K562 (cell line): ENCODE data around the gene TANC1. TPM values are rescaled to one million over a fixed set of nuclear protein-coding genes. Genes with fewer than 3 reads are reported as not detected.

Source experiments
- EGR1 ChIP-seq: fragments of 450-650 bp; conservative IDR thresholded peaks from 2 replicates; pipeline ENCODE4 v1.6.1; 2017; ENCODE audit warnings: mild to moderate bottlenecking
- ETV5 ChIP-seq: sonication (generic); formaldehyde crosslinking; IDR thresholded peaks from 2 replicates; pipeline ENCODE4 v1.4.0; 2020; ENCODE audit warnings: low read depth, mild to moderate bottlenecking, missing genetic modification reagents
- ETV6 ChIP-seq, 3 experiments: fragments of 150-350 bp in 1 of 3; sonication (generic) in 1 of 3; formaldehyde crosslinking in 1 of 3; IDR thresholded peaks; 2 replicates each; pipeline versions ENCODE4 v1.6.1 to v1.8.0; 2014 to 2022; ENCODE audit warnings: borderline replicate concordance in 2 of 3, low read depth in 2 of 3, antibody characterized with exemption in 1 of 3, low read length in 1 of 3, mild to moderate bottlenecking in 1 of 3, missing genetic modification reagents in 1 of 3
- FOXJ2 ChIP-seq: fragments of 200-800 bp; sonication (Bioruptor generic); IDR thresholded peaks from 2 replicates; pipeline ENCODE4 v1.6.1; 2016; ENCODE audit warnings: missing genetic modification characterization, missing compliant biosample characterization
- HMG20A ChIP-seq: fragments of 450-650 bp; formaldehyde crosslinking; conservative IDR thresholded peaks from 2 replicates; pipeline ENCODE4 v1.4.0; 2020; ENCODE audit warnings: mild to moderate bottlenecking, mixed read lengths
- MAX ChIP-seq: sonication (generic); formaldehyde crosslinking; IDR thresholded peaks from 2 replicates; pipeline ENCODE4 v1.9.0; 2022; ENCODE audit warnings: mild to moderate bottlenecking, missing genetic modification reagents
- MTA3 ChIP-seq: fragments of 450-650 bp; formaldehyde crosslinking; IDR thresholded peaks from 2 replicates; pipeline ENCODE4 v1.6.1; 2017; ENCODE audit warnings: mild to moderate bottlenecking, borderline replicate concordance
- NR2C1 ChIP-seq, 2 experiments: fragments of 450-650 bp; IDR thresholded peaks; 2 replicates each; pipeline ENCODE4 v1.6.1; 2017; ENCODE audit warnings: mild to moderate bottlenecking in 2 of 2, antibody characterized with exemption in 1 of 2, inconsistent platforms in 1 of 2, missing compliant biosample characterization in 1 of 2, missing genetic modification characterization in 1 of 2
- NR2C2 ChIP-seq, 2 experiments: fragments of 200-800 bp in 1 of 2; sonication (Bioruptor generic) in 1 of 2; sonication (generic) in 1 of 2; formaldehyde crosslinking in 1 of 2; IDR thresholded peaks; 2 replicates each; pipeline versions ENCODE4 v1.6.1 to v1.8.0; 2016 to 2022; ENCODE audit warnings: mild to moderate bottlenecking in 1 of 2, missing compliant biosample characterization in 1 of 2, missing genetic modification characterization in 1 of 2, missing genetic modification reagents in 1 of 2
- NR4A1 ChIP-seq, 2 experiments: fragments of 250-450 bp in 1 of 2; fragments of 450-650 bp in 1 of 2; sonication (Bioruptor Pico) in 1 of 2; IDR thresholded peaks; 2 replicates each; pipeline versions ENCODE4 v1.4.0 to v1.6.1; 2016 to 2020; ENCODE audit warnings: mild to moderate bottlenecking in 2 of 2, missing compliant biosample characterization in 1 of 2, missing genetic modification characterization in 1 of 2, moderate library complexity in 1 of 2
- PHF20 ChIP-seq: fragments of 450-650 bp; IDR thresholded peaks from 2 replicates; pipeline ENCODE4 v1.6.1; 2018; ENCODE audit not compliant: partially characterized antibody
- RREB1 ChIP-seq: fragments of 250-450 bp; sonication (Bioruptor Pico); IDR thresholded peaks from 2 replicates; pipeline ENCODE4 v1.4.0; 2020
- SRF ChIP-seq, 2 experiments: fragments of 250-450, 450-650 bp in 1 of 2; sonication (Bioruptor Pico) in 1 of 2; sonication (generic) in 1 of 2; formaldehyde crosslinking; IDR thresholded peaks; 2 replicates each; pipeline versions ENCODE4 v1.5.0 to v1.5.1; 2020 to 2022; ENCODE audit warnings: mild to moderate bottlenecking in 1 of 2, missing genetic modification reagents in 1 of 2
- ZBTB12 ChIP-seq: fragments of 250-450 bp; sonication (Bioruptor Pico); IDR thresholded peaks from 2 replicates; pipeline ENCODE4 v1.4.0; 2020
- ZBTB26 ChIP-seq: fragments of 450-650 bp; formaldehyde crosslinking; IDR thresholded peaks from 2 replicates; pipeline ENCODE4 v1.4.0; 2022; ENCODE audit warnings: missing genetic modification characterization
- ZEB2 ChIP-seq: fragments of 450-650 bp; IDR thresholded peaks from 2 replicates; pipeline ENCODE4 v1.6.1; 2016
- ZFP36 ChIP-seq: fragments of 150-350 bp; IDR thresholded peaks from 2 replicates; pipeline ENCODE4 v1.6.1; 2018; ENCODE audit warnings: low read length, low read depth; ENCODE audit not compliant: partially characterized antibody
- polyA plus RNA-seq, 8 experiments: library from polyadenylated mRNA; depleted of rRNA in 4 of 8; stranded (reverse) in 5 of 8; unstranded in 3 of 8; fragments of >200 nt; fragmentation: Nextera tagmentation in 2 of 8; fragmentation: Illumina TruSeq in 1 of 8; extraction: Ambion mirVana in 2 of 8; extraction: Trizol in 1 of 8; gene quantifications; 2 replicates each; pipeline versions ENCODE4 v1.2.1 to v1.2.3, GENCODE V29; 2011 to 2014; ENCODE audit warnings: inconsistent platforms in 1 of 8, missing spikeins in 1 of 8
- total RNA-seq, 7 experiments: library from RNA; depleted of rRNA in 6 of 7; stranded (reverse); fragments of >200 nt in 6 of 7; fragmentation: Illumina TruSeq in 2 of 7; extraction: Trizol in 2 of 7; gene quantifications; 2 replicates each; pipeline versions ENCODE4 v1.2.1 to v1.2.3, GENCODE V29; 2011 to 2021; ENCODE audit warnings: low replicate concordance in 1 of 7

TANC1 gene
- total and polyA plus RNA-seq, 9 of the 15 experiments (the other 6 are each of a cell fraction or from before 2014, with no cell fraction given) = under 0.01 to 0.20 (median 0.07) TPM; not detected in 1

- TF ChIP-seq PHF20 (no peak), EGR1 (no peak), NR4A1 (CRISPR knock-in tag; IDR thresholded peaks at IDR 0.05) (no peak), NR4A1 (tag; IDR thresholded peaks at IDR 0.05) (peak; percentile 81), ZBTB12 (CRISPR knock-in tag) (0 out of 2 replicates have a peak, but pooled peaks have one; percentile 48), ZFP36 (peak; percentile 15), RREB1 (peak; percentile 44; the same call in 1 of the 2 replicates), ZEB2 (peak; percentile 68; the same call in 1 of the 2 replicates), ZBTB26 (no peak), NR2C2 (CRISPR knock-in tag; IDR thresholded peaks at IDR 0.05) (no peak), NR2C2 (tag; IDR thresholded peaks at IDR 0.05) (peak; percentile 85), NR2C1 (IDR thresholded peaks at IDR 0.05) (no peak), NR2C1 (tag; IDR thresholded peaks at IDR 0.05) (peak; percentile 68; the same call in 1 of the 2 replicates), MAX (CRISPR knock-in tag) (peak; percentile 56), ETV5 (no peak), ETV6 (IDR thresholded peaks at IDR 0.05; ENCODE audit: borderline replicate concordance in 1 of 2, low read depth in 2 of 2, low read length in 1 of 2) (no peak), ETV6 (CRISPR knock-in tag; IDR thresholded peaks at IDR 0.05; ENCODE audit: borderline replicate concordance) (no peak), HMG20A (CRISPR knock-in tag) (no peak), SRF (CRISPR knock-in tag; IDR thresholded peaks at IDR 0.05) (peak; percentile 79 to 85; a peak in 2 of 4 replicates), FOXJ2 (tag) (peak; percentile 26; the same call in 1 of the 2 replicates), MTA3 (peak; percentile 57; the same call in 1 of the 2 replicates)
Measured at GRCh38 chr2:159119652-159120257, 151.3 kb downstream of the TANC1 start (continued).
